Posterior vena cava (tissue), 2 donors: ENCODE data around the gene SKAP1. TPM values are rescaled to one million over a fixed set of nuclear protein-coding genes. Genes with fewer than 3 reads are reported as not detected.

Experiments
- microRNA-seq, 2 donors: library from miRNA; unstranded; fragments of <30 nt; microRNA quantifications; one replicate each; pipeline ENCODE4 v1.2.0, GENCODE V29; 2020 to 2021; ENCODE audit warnings: borderline microRNAs expressed in 2 of 2
- total RNA-seq, 2 donors: library from RNA; stranded (reverse); fragmentation: NEBNext Ultra II Directional; extraction: Animal tissue kit (Norgen Biotek cat#: 25700); gene quantifications; one replicate each; pipeline ENCODE4 v1.2.1, GENCODE V29; 2021
- donor health status: DM: yes; HTN: yes; CAD: no.
- donor health status: DM: yes; HTN: yes; CAD: no.

Gene SKAP1
- total RNA-seq, 2 donors from 2014 or later = 1.1 to 1.5 TPM

Small RNA genes lying within 50 kb of the gene (microRNA-seq; reads per million reads assigned to microRNA genes)
- 0 reads per million in 2 donors for gene MIR1203

Other genes starting within 250 kb of the SKAP1 start
- not detected for gene HOXB1, start 100.8 kb upstream of the SKAP1 start, total RNA-seq
- 10 to 100 TPM; 18.9 to 22.3 TPM for gene HOXB2, start 114.9 kb upstream of the SKAP1 start, total RNA-seq
- 1 to 10 TPM; 5.0 to 6.9 TPM for gene HOXB4, start 148.1 kb upstream of the SKAP1 start, total RNA-seq
- gene HOXB3, start 160.0 kb upstream of the SKAP1 start, total RNA-seq = 10 to 100 TPM; 16.0 to 23.6 TPM
- 1 to 10 TPM; 1.1 to 2.8 TPM for gene HOXB5, start 163.6 kb upstream of the SKAP1 start, total RNA-seq
- 1 to 10 TPM; 3.9 to 6.7 TPM for gene HOXB6, start 174.8 kb upstream of the SKAP1 start, total RNA-seq
- gene HOXB7, start 180.8 kb upstream of the SKAP1 start, total RNA-seq = 10 to 100 TPM in 1 of 2 donors, 1 to 10 TPM in 1; 8.0 to 11.1 TPM
- under 1 TPM; 0.19 to 0.93 TPM for gene HOXB8, start 185.1 kb upstream of the SKAP1 start, total RNA-seq
- under 1 TPM in 1 of 2 donors, not detected in 1; 0.24 TPM for gene HOXB9, start 196.1 kb upstream of the SKAP1 start, total RNA-seq